ENCODE results near the gene RNASE1. TPM values are rescaled to one million over a fixed set of nuclear protein-coding genes. Genes with fewer than 3 reads are reported as not detected.
A peak's percentile ranks its signal among the peaks of the same experiment; 100 is the strongest.

The RNASE1 gene
- 100 to 1,000 TPM in 1 of 4 donors, 10 to 100 TPM in 3; 42.6 to 129 (median 87.7) TPM for total RNA-seq

GRCh38 chr14:20802341-20803084 lies at the start of gene RNASE1:
RNASE1 (minus strand) TSS chr14:20802844; CDS start chr14:20802068, 776 bp downstream.
- intact Hi-C loops (cut with DNase I; ENCODE audit: low total_unique reads): no loop called here
- DNase-seq (ENCODE audit: low spot score in 2 of 2): peak in 1 of 2 donors; percentile 56
- 55 to 70% methylated on average over 11 of the region's 11 CpGs for WGBS, 2 donors

GRCh38 chr14:20848955-20849570 lies 46.4 kb upstream of the RNASE1 start:
- no peak overlapping the region for H3K4me3 ChIP-seq (ENCODE audit: low read depth, poor library complexity, severe bottlenecking)
- DNase-seq (ENCODE audit: low spot score in 2 of 2): no peak
- intact Hi-C loops (cut with DNase I; ENCODE audit: low total_unique reads): no loop called here
- TF ChIP-seq POLR2A (IDR thresholded peaks at IDR 0.05): no peak
- TF ChIP-seq, protein P1, sequence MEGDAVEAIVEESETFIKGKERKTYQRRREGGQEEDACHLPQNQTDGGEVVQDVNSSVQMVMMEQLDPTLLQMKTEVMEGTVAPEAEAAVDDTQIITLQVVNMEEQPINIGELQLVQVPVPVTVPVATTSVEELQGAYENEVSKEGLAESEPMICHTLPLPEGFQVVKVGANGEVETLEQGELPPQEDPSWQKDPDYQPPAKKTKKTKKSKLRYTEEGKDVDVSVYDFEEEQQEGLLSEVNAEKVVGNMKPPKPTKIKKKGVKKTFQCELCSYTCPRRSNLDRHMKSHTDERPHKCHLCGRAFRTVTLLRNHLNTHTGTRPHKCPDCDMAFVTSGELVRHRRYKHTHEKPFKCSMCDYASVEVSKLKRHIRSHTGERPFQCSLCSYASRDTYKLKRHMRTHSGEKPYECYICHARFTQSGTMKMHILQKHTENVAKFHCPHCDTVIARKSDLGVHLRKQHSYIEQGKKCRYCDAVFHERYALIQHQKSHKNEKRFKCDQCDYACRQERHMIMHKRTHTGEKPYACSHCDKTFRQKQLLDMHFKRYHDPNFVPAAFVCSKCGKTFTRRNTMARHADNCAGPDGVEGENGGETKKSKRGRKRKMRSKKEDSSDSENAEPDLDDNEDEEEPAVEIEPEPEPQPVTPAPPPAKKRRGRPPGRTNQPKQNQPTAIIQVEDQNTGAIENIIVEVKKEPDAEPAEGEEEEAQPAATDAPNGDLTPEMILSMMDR (IDR thresholded peaks at IDR 0.05): no peak
- 57 to 62% methylated on average over 4 of the region's 4 CpGs for WGBS, 2 donors

More at GRCh38 chr14:20802341-20803084, at the start of gene RNASE1:
- peak in 1 of 2 donors; percentile 13 for TF ChIP-seq POLR2A (IDR thresholded peaks at IDR 0.05)
- TF ChIP-seq, protein P1 (IDR thresholded peaks at IDR 0.05): no peak
- H3K4me3 ChIP-seq (ENCODE audit: low read depth, poor library complexity, severe bottlenecking): peak within 1 kb of the TSS; percentile 21

DNA sequence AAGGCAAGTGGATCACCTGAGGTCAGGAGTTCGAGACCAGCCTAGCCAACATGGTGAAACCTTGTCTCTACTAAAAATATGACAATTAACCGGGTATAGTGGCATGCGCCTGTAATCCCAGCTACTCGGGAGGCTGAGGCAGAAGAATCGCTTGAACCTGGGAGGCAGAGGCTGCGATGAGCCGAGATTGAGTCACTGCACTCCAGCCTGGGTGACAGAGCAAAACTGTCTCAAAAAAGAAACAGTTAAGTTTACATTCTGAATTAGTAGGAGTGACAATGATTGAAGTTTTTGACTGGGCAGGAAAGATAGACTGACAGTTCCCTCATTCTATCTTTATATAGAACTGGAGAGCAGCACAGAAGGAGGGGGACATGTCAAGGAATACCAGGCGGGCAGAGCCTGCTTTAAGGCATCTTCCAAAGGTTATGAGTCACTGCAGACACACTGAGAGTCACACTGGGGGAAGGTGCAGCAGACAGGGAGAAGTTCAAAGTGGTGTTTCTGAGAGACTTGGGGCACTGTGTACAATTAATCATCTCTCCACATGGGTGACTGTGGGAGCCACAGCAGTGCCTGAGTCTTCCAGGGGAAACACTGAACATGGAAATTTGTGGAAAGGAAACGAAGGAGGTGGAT lies 45.8 kb upstream of the RNASE1 start:
- DNase-seq (ENCODE audit: low spot score in 2 of 2): no peak
- intact Hi-C loops (cut with DNase I; ENCODE audit: low total_unique reads): no loop called here
- no peak overlapping the region for H3K4me3 ChIP-seq (ENCODE audit: low read depth, poor library complexity, severe bottlenecking)
- 65 to 72% methylated on average over 9 of the region's 9 CpGs for WGBS, 2 donors
- TF ChIP-seq POLR2A (IDR thresholded peaks at IDR 0.05): no peak
- TF ChIP-seq, protein P1 (IDR thresholded peaks at IDR 0.05): no peak

- intact Hi-C loops (cut with DNase I; ENCODE audit: low total_unique reads): no loop called here
- TF ChIP-seq, protein P1 (IDR thresholded peaks at IDR 0.05): no peak
- TF ChIP-seq POLR2A (IDR thresholded peaks at IDR 0.05): no peak
- no peak overlapping the region for H3K4me3 ChIP-seq (ENCODE audit: low read depth, poor library complexity, severe bottlenecking)
- 85 to 87% methylated on average over 6 of the region's 6 CpGs for WGBS, 2 donors
- DNase-seq (ENCODE audit: low spot score in 2 of 2): no peak
These were observed 43.9 kb upstream of the RNASE1 start for GRCh38 chr14:20846560-20846959.

GRCh38 chr14:20841096-20841495 lies 38.5 kb upstream of the RNASE1 start:
- DNase-seq (ENCODE audit: low spot score in 2 of 2): no peak
- TF ChIP-seq, protein P1 (IDR thresholded peaks at IDR 0.05): no peak
- no peak for TF ChIP-seq POLR2A (IDR thresholded peaks at IDR 0.05)
- intact Hi-C loops (cut with DNase I; ENCODE audit: low total_unique reads): no loop called here
- H3K4me3 ChIP-seq (ENCODE audit: low read depth, poor library complexity, severe bottlenecking): no peak overlapping the region
